ENCODE measurements around the gene PLCL1. TPM values are rescaled to one million over a fixed set of nuclear protein-coding genes. Genes with fewer than 3 reads are reported as not detected.

The PLCL1 gene
- total RNA-seq, 1 experiment from 2014 or later, result not detected

- CTCF ChIA-PET, result no interaction called here
- Histone ChIP-seq H3K27ac (no peak overlapping the region), H3K4me3 (no peak overlapping the region), H3K9me2 (ENCODE audit: insufficient read depth) (no peaks in the 10 kb centered on the region), H3F3A (ENCODE audit: insufficient read depth, low read depth) (no peaks in the 10 kb centered on the region), H2AFZ (no peak overlapping the region), H3K36me3 (ENCODE audit: low read depth) (no peaks in the 10 kb centered on the region), H4K20me1 (ENCODE audit: insufficient read depth) (no peaks in the 10 kb centered on the region), H3K79me2 (ENCODE audit: low read depth) (no peaks in the 10 kb centered on the region), H3K27me3 (ENCODE audit: insufficient read depth, low read depth) (no peaks in the 10 kb centered on the region), H3K4me1 (replicated peaks; ENCODE audit: insufficient read depth) (no peaks in the 10 kb centered on the region), H3K4me2 (no peak overlapping the region), H3K9me3 (ENCODE audit: insufficient read depth, low read depth) (no peaks in the 10 kb centered on the region)
- BruUV-seq (replicated peaks), result no TSS peak
- intact Hi-C loops (cut with micrococcal nuclease; ENCODE audit: unreplicated experiment), result no loop called here
- POLR2A ChIA-PET (ENCODE audit: unreplicated experiment), result no interaction called here
- no peak for DNase-seq
- TF ChIP-seq CTCF (conservative IDR thresholded peaks at IDR 0.05), result no peak
- TF ChIP-seq EZH2 (IDR thresholded peaks at IDR 0.05; ENCODE audit: low read depth), result no peak
These were observed 167.7 kb downstream of the PLCL1 start for GRCh38 chr2:197972061-197972460.

- Histone ChIP-seq H3K79me2 (ENCODE audit: low read depth) (no peaks in the 10 kb centered on the region), H3K27ac (no peak overlapping the region), H3K36me3 (ENCODE audit: low read depth) (no peaks in the 10 kb centered on the region), H3K4me2 (no peak overlapping the region), H4K20me1 (ENCODE audit: insufficient read depth) (no peaks in the 10 kb centered on the region), H3F3A (ENCODE audit: insufficient read depth, low read depth) (no peaks in the 10 kb centered on the region), H3K4me1 (replicated peaks; ENCODE audit: insufficient read depth) (no peaks in the 10 kb centered on the region), H3K4me3 (no peak overlapping the region), H3K27me3 (ENCODE audit: insufficient read depth, low read depth) (no peaks in the 10 kb centered on the region), H3K9me2 (ENCODE audit: insufficient read depth) (no peaks in the 10 kb centered on the region), H2AFZ (no peak overlapping the region), H3K9me3 (ENCODE audit: insufficient read depth, low read depth) (no peaks in the 10 kb centered on the region)
- no peak for DNase-seq
- ChIA-PET POLR2A (ENCODE audit: unreplicated experiment) (no interaction called here), CTCF (no interaction called here)
- TF ChIP-seq CTCF (conservative IDR thresholded peaks at IDR 0.05), result no peak
- TF ChIP-seq EZH2 (IDR thresholded peaks at IDR 0.05; ENCODE audit: low read depth), result no peak
- BruUV-seq (replicated peaks), result no TSS peak
- intact Hi-C loops (cut with micrococcal nuclease; ENCODE audit: unreplicated experiment), result no loop called here
These were observed 168.2 kb downstream of the PLCL1 start for GRCh38 chr2:197972587-197972986.

GRCh38 chr2:197973772-197974171 lies 169.4 kb downstream of the PLCL1 start:
- TF ChIP-seq EZH2 (IDR thresholded peaks at IDR 0.05; ENCODE audit: low read depth), result no peak
- TF ChIP-seq CTCF (conservative IDR thresholded peaks at IDR 0.05), result no peak
- POLR2A ChIA-PET (ENCODE audit: unreplicated experiment), result no interaction called here

More at GRCh38 chr2:197973772-197974171, 169.4 kb downstream of the PLCL1 start:
- H3K9me2 ChIP-seq (ENCODE audit: insufficient read depth), result no peaks in the 10 kb centered on the region
- no peaks in the 10 kb centered on the region for H3K9me3 ChIP-seq (ENCODE audit: insufficient read depth, low read depth)
- no peaks in the 10 kb centered on the region for H4K20me1 ChIP-seq (ENCODE audit: insufficient read depth)
- no peaks in the 10 kb centered on the region for H3K36me3 ChIP-seq (ENCODE audit: low read depth)
- H3K4me3 ChIP-seq, result no peak overlapping the region
- H3K4me1 ChIP-seq (replicated peaks; ENCODE audit: insufficient read depth), result no peaks in the 10 kb centered on the region
- no peak for DNase-seq
- H3K27me3 ChIP-seq (ENCODE audit: insufficient read depth, low read depth), result no peaks in the 10 kb centered on the region
- intact Hi-C loops (cut with micrococcal nuclease; ENCODE audit: unreplicated experiment), result no loop called here
- no peak overlapping the region for H3K27ac ChIP-seq
- no peak overlapping the region for H2AFZ ChIP-seq
- no peaks in the 10 kb centered on the region for H3K79me2 ChIP-seq (ENCODE audit: low read depth)
- no peaks in the 10 kb centered on the region for H3F3A ChIP-seq (ENCODE audit: insufficient read depth, low read depth)
- no TSS peak for BruUV-seq (replicated peaks)
- no peak overlapping the region for H3K4me2 ChIP-seq
- CTCF ChIA-PET, result no interaction called here

Measured in PC-9 (cell line).